ENCODE results near the gene PLXNB1.

DNA sequence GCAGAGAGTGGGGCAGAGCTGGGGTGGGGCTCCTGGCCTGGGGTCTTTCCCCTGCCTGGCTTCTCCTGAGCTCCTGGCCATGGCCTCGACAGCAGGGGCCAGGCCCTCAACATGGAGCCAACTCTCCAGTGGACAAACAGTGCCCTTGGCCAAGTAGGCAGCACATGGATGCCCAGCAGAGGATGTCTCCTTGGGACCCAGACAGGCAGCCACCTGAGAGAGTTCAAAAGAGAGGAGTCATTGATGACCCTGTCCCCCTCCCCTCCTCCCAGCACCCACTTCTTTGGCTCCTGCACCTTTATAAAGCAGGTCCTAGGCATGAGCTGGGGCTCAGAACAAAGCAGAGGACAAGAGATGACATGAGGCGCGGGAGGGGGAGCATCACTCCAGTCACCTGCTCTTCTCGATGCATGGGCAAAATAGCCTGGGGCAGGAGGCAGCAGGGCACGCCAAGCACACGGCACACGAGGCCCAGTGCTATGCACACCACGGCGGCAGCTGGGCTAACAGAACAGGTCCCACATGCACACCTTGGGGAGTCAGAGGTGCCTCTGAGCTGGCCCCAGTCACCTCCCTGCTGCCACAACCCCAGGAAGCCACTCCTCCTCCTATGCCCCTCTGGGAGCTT, 46.7 kb upstream of the PLXNB1 start:
- TF ChIP-seq, protein P1, sequence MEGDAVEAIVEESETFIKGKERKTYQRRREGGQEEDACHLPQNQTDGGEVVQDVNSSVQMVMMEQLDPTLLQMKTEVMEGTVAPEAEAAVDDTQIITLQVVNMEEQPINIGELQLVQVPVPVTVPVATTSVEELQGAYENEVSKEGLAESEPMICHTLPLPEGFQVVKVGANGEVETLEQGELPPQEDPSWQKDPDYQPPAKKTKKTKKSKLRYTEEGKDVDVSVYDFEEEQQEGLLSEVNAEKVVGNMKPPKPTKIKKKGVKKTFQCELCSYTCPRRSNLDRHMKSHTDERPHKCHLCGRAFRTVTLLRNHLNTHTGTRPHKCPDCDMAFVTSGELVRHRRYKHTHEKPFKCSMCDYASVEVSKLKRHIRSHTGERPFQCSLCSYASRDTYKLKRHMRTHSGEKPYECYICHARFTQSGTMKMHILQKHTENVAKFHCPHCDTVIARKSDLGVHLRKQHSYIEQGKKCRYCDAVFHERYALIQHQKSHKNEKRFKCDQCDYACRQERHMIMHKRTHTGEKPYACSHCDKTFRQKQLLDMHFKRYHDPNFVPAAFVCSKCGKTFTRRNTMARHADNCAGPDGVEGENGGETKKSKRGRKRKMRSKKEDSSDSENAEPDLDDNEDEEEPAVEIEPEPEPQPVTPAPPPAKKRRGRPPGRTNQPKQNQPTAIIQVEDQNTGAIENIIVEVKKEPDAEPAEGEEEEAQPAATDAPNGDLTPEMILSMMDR (IDR thresholded peaks at IDR 0.05; ENCODE audit: insufficient read depth, low read length), result no peak
- TF ChIP-seq, protein P2, sequence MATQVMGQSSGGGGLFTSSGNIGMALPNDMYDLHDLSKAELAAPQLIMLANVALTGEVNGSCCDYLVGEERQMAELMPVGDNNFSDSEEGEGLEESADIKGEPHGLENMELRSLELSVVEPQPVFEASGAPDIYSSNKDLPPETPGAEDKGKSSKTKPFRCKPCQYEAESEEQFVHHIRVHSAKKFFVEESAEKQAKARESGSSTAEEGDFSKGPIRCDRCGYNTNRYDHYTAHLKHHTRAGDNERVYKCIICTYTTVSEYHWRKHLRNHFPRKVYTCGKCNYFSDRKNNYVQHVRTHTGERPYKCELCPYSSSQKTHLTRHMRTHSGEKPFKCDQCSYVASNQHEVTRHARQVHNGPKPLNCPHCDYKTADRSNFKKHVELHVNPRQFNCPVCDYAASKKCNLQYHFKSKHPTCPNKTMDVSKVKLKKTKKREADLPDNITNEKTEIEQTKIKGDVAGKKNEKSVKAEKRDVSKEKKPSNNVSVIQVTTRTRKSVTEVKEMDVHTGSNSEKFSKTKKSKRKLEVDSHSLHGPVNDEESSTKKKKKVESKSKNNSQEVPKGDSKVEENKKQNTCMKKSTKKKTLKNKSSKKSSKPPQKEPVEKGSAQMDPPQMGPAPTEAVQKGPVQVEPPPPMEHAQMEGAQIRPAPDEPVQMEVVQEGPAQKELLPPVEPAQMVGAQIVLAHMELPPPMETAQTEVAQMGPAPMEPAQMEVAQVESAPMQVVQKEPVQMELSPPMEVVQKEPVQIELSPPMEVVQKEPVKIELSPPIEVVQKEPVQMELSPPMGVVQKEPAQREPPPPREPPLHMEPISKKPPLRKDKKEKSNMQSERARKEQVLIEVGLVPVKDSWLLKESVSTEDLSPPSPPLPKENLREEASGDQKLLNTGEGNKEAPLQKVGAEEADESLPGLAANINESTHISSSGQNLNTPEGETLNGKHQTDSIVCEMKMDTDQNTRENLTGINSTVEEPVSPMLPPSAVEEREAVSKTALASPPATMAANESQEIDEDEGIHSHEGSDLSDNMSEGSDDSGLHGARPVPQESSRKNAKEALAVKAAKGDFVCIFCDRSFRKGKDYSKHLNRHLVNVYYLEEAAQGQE (IDR thresholded peaks at IDR 0.05; ENCODE audit: insufficient replicate concordance, low read depth), result no peak
- no peak for TF ChIP-seq POLR2AphosphoS5 (IDR thresholded peaks at IDR 0.05; ENCODE audit: low read depth)

All from HL-60 (cell line).